Parathyroid adenoma (tissue), 2 donors: ENCODE measurements around the gene ZNF646.
A peak's percentile ranks its signal among the peaks of the same experiment; 100 is the strongest.

Source experiments
- H2AFZ ChIP-seq: fragments of 300-600 bp; sonication (generic); one replicate; pipeline ENCODE4 v1.7.0; 2017; ENCODE audit warnings: antibody characterized with exemption, mild to moderate bottlenecking
- H3K27ac ChIP-seq: fragments of 300-600 bp; sonication (generic); one replicate; pipeline ENCODE4 v1.7.0; 2017
- H3K27me3 ChIP-seq: fragments of 300-600 bp; sonication (generic); one replicate; pipeline ENCODE4 v1.7.0; 2017; ENCODE audit warnings: low read length; ENCODE audit not compliant: control insufficient read depth, insufficient read depth
- H3K36me3 ChIP-seq: fragments of 300-600 bp; sonication (generic); one replicate; pipeline ENCODE4 v1.7.0; 2017; ENCODE audit warnings: low read length; ENCODE audit not compliant: control insufficient read depth, insufficient read depth
- H3K4me1 ChIP-seq: fragments of 300-600 bp; sonication (generic); one replicate; pipeline ENCODE4 v1.7.0; 2017; ENCODE audit warnings: control low read depth
- H3K4me2 ChIP-seq: fragments of 300-600 bp; sonication (generic); one replicate; pipeline ENCODE4 v1.7.0; 2017; ENCODE audit warnings: low read length
- H3K4me3 ChIP-seq: fragments of 300-600 bp; sonication (generic); one replicate; pipeline ENCODE4 v1.7.0; 2017; ENCODE audit warnings: low read depth, low read length
- H3K79me2 ChIP-seq: fragments of 300-600 bp; sonication (generic); one replicate; pipeline ENCODE4 v1.7.0; 2017; ENCODE audit warnings: control low read depth
- H3K9ac ChIP-seq: fragments of 300-600 bp; sonication (generic); one replicate; pipeline ENCODE4 v1.7.0; 2017; ENCODE audit warnings: mild to moderate bottlenecking
- H3K9me3 ChIP-seq: fragments of 300-600 bp; sonication (generic); one replicate; pipeline ENCODE4 v1.7.0; 2017; ENCODE audit warnings: low read length; ENCODE audit not compliant: control insufficient read depth
- CTCF ChIP-seq: fragments of 300-600 bp; sonication (generic); IDR thresholded peaks from one replicate; pipeline ENCODE4 v1.7.0; 2017; ENCODE audit warnings: antibody characterized with exemption, mild to moderate bottlenecking
- donor health status: primary hyperparathyroidism.

ZNF646 gene

GRCh38 chr16:31112711-31113110 lies 38.5 kb downstream of the ZNF646 start:
- Histone ChIP-seq H3K79me2 (peaks cover 3% of the 10 kb centered on the region), H2AFZ (no peak overlapping the region), H3K4me2 (no peak overlapping the region), H3K4me1 (no peaks in the 10 kb centered on the region), H3K9ac (no peak overlapping the region), H3K27ac (no peak overlapping the region), H3K4me3 (no peak overlapping the region), H3K9me3 (no peaks in the 10 kb centered on the region), H3K27me3 (no peaks in the 10 kb centered on the region), H3K36me3 (no peaks in the 10 kb centered on the region)
- no peak for TF ChIP-seq CTCF

GRCh38 chr16:31113121-31114120 lies 39.2 kb downstream of the ZNF646 start:
- Histone ChIP-seq H3K27me3 (no peaks in the 10 kb centered on the region), H2AFZ (no peak overlapping the region), H3K79me2 (peaks cover 7% of the 10 kb centered on the region), H3K4me1 (no peaks in the 10 kb centered on the region), H3K9me3 (no peaks in the 10 kb centered on the region), H3K4me3 (no peak overlapping the region), H3K9ac (no peak overlapping the region), H3K36me3 (no peaks in the 10 kb centered on the region), H3K27ac (peak overlapping the region; percentile 42), H3K4me2 (no peak overlapping the region)
- no peak for TF ChIP-seq CTCF

- no peak overlapping the region for H2AFZ ChIP-seq
- no peak for TF ChIP-seq CTCF
- H3K79me2 ChIP-seq: peaks cover 13% of the 10 kb centered on the region
- no peak overlapping the region for H3K27ac ChIP-seq
- H3K36me3 ChIP-seq: no peaks in the 10 kb centered on the region
- no peak overlapping the region for H3K4me3 ChIP-seq
- no peaks in the 10 kb centered on the region for H3K9me3 ChIP-seq
- no peaks in the 10 kb centered on the region for H3K4me1 ChIP-seq
- no peak overlapping the region for H3K9ac ChIP-seq
- H3K4me2 ChIP-seq: no peak overlapping the region
- no peaks in the 10 kb centered on the region for H3K27me3 ChIP-seq
Measured at GRCh38 chr16:31114468-31114867, 40.2 kb downstream of the ZNF646 start.

GRCh38 chr16:31117384-31118222 lies 43.4 kb downstream of the ZNF646 start, which contains the start of gene KAT8:
KAT8 (plus strand) TSS chr16:31117664; CDS start chr16:31117682, 18 bp downstream.
- H3K4me2 ChIP-seq: peak within 1 kb of the TSS; percentile 80
- H3K79me2 ChIP-seq: peaks cover 27% of the 10 kb centered on the region
- peak within 1 kb of the TSS; percentile 99 for H3K27ac ChIP-seq
- TF ChIP-seq CTCF: no peak
- H3K27me3 ChIP-seq: no peaks in the 10 kb centered on the region
- no peaks in the 10 kb centered on the region for H3K9me3 ChIP-seq
- peak within 1 kb of the TSS; percentile 73 for H2AFZ ChIP-seq
- peak within 1 kb of the TSS; percentile 83 for H3K9ac ChIP-seq
- peak within 1 kb of the TSS; percentile 82 for H3K4me3 ChIP-seq
- no peaks in the 10 kb centered on the region for H3K36me3 ChIP-seq
- no peaks in the 10 kb centered on the region for H3K4me1 ChIP-seq
